ENCODE measurements around the gene CDH23. TPM values are rescaled to one million over a fixed set of nuclear protein-coding genes. Genes with fewer than 3 reads are reported as not detected.
A peak's percentile ranks its signal among the peaks of the same experiment; 100 is the strongest.

The CDH23 gene
- total RNA-seq, 4 donors from 2014 or later = 7.1 to 56.2 (median 25.4) TPM

DNA sequence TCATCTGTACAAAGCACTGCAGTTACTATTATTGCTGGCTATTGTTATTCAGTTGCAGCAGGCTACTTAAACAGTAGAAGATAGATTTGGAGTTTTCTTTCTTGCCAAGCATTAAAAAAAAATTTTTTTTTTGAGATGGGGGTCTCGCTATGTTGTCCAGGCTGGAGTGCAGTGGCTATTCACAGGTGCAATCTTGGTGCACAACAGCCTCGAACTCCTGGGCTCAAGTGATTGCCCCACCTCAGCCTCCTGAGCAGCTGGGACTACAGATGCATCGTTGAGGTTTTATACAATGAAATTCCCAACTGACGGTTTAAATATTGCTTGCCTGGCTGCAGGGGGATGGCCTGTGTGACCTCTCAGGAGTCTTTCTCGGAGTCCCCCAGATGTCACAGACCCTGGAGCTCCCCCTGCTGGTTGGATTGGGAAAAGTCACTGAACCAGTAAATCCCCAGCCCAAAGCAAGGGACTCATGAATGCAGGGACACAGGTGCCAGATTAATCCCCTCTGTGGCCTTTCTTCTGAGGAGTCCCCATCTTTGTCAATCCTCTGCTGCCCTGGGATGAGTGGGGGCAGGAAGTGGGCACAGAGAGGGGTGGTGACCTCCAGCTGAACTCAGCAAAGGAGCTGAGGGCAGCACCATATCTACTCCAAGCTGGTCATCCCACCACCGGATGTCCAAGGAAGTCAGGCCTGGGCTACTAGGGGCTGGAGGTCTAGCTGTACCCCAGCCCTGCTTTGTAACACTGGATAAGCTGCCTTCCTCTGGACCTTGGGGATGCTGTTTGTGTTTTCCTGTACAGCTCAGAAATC is 173.3 kb downstream of the CDH23 start:
- Histone ChIP-seq H3K36me3 (no peaks in the 10 kb centered on the region), H3K4me3 (no peak overlapping the region), H3K4me1 (no peaks in the 10 kb centered on the region), H3K9me3 (no peaks in the 10 kb centered on the region), H3K27ac (no peak overlapping the region), H3K27me3 (no peaks in the 10 kb centered on the region)
- intact Hi-C loops (cut with DNase I; ENCODE audit: low total_unique reads) = loop anchor here (5.0 to 10.0 kb wide), 3 partner anchors 185 to 253 kb away; partner anchors contain the start of gene SLC29A3
- peak; percentile 74 to 77 for DNase-seq
- no peak for TF ChIP-seq POLR2A (IDR thresholded peaks at IDR 0.05)
- TF ChIP-seq CTCF (IDR thresholded peaks at IDR 0.05) = peak; percentile 78 to 89 (median 84)

- H3K36me3 ChIP-seq = no peaks in the 10 kb centered on the region
- H3K27ac ChIP-seq = no peak overlapping the region
- no peaks in the 10 kb centered on the region for H3K27me3 ChIP-seq
- no peak overlapping the region for H3K4me3 ChIP-seq
- H3K9me3 ChIP-seq = no peaks in the 10 kb centered on the region
- intact Hi-C loops (cut with DNase I; ENCODE audit: low total_unique reads) = loop anchor here (10.0 kb wide), 2 partner anchors 187 to 243 kb away; no protein-coding TSS in a partner anchor
- no peaks in the 10 kb centered on the region for H3K4me1 ChIP-seq
- TF ChIP-seq POLR2A (IDR thresholded peaks at IDR 0.05) = no peak
- DNase-seq = no peak
These were observed 174.9 kb downstream of the CDH23 start for GRCh38 chr10:71571460-71572175.

DNA sequence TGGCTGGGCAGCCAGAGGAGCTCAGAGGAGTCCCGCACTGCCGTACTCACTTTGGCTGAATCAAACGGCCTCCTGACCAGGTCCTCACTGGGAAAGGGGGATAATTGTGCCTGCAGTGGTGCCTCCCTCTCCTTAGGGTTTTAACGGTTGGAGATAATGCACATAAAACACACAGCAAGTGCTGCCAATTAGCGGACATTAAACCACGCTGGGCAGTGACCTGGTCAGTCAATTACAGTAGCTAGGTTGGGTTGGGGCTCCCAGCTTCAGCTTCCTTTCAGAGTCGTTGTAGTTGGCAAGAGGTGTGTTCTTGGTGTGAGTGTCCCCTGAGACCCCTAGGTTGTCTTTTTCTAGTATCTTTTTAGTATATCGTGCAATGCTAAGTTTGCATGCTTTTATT is 176.2 kb downstream of the CDH23 start:
- Histone ChIP-seq H3K27me3 (no peaks in the 10 kb centered on the region), H3K4me3 (no peak overlapping the region), H3K36me3 (no peaks in the 10 kb centered on the region), H3K9me3 (no peaks in the 10 kb centered on the region), H3K4me1 (no peaks in the 10 kb centered on the region), H3K27ac (no peak overlapping the region)
- intact Hi-C loops (cut with DNase I; ENCODE audit: low total_unique reads) = loop anchor here (10.0 kb wide), 2 partner anchors 188 to 242 kb away; no protein-coding TSS in a partner anchor
- no peak for DNase-seq
- TF ChIP-seq POLR2A (IDR thresholded peaks at IDR 0.05) (no peak), CTCF (IDR thresholded peaks at IDR 0.05) (no peak)

GRCh38 chr10:71573562-71574518 is 177.1 kb downstream of the CDH23 start:
- Histone ChIP-seq H3K27me3 (no peaks in the 10 kb centered on the region), H3K4me3 (no peak overlapping the region), H3K9me3 (no peaks in the 10 kb centered on the region), H3K27ac (no peak overlapping the region), H3K36me3 (no peaks in the 10 kb centered on the region), H3K4me1 (no peaks in the 10 kb centered on the region)
- no peak for DNase-seq
- TF ChIP-seq POLR2A (IDR thresholded peaks at IDR 0.05) = no peak
- TF ChIP-seq CTCF (IDR thresholded peaks at IDR 0.05) = no peak
- intact Hi-C loops (cut with DNase I; ENCODE audit: low total_unique reads) = loop anchor here (10.0 kb wide), 2 partner anchors 189 to 241 kb away; no protein-coding TSS in a partner anchor

GRCh38 chr10:71575451-71575850 is 178.7 kb downstream of the CDH23 start:
- DNase-seq = peak in 1 of 2 donors; percentile 51
- Histone ChIP-seq H3K9me3 (no peaks in the 10 kb centered on the region), H3K4me3 (no peak overlapping the region), H3K27me3 (no peaks in the 10 kb centered on the region), H3K4me1 (no peaks in the 10 kb centered on the region), H3K27ac (no peak overlapping the region), H3K36me3 (no peaks in the 10 kb centered on the region)
- intact Hi-C loops (cut with DNase I; ENCODE audit: low total_unique reads) = loop anchor here (10.0 kb wide), 2 partner anchors 191 to 239 kb away; no protein-coding TSS in a partner anchor
- TF ChIP-seq CTCF (IDR thresholded peaks at IDR 0.05) = no peak
- no peak for TF ChIP-seq POLR2A (IDR thresholded peaks at IDR 0.05)

Measured in uterus (tissue), 4 donors.